NCI-H146 treated with DMSO at 0.1 percent for 48 hours (cell line): Measurements from ENCODE around the gene USP31.
A peak's percentile ranks its signal among the peaks of the same experiment; 100 is the strongest.

Experiments used
- DNase-seq: peaks from one replicate; lab custom pipeline; 2025; ENCODE audit not compliant: unreplicated experiment; lab: John Stamatoyannopoulos, UW

USP31 gene, protein sequence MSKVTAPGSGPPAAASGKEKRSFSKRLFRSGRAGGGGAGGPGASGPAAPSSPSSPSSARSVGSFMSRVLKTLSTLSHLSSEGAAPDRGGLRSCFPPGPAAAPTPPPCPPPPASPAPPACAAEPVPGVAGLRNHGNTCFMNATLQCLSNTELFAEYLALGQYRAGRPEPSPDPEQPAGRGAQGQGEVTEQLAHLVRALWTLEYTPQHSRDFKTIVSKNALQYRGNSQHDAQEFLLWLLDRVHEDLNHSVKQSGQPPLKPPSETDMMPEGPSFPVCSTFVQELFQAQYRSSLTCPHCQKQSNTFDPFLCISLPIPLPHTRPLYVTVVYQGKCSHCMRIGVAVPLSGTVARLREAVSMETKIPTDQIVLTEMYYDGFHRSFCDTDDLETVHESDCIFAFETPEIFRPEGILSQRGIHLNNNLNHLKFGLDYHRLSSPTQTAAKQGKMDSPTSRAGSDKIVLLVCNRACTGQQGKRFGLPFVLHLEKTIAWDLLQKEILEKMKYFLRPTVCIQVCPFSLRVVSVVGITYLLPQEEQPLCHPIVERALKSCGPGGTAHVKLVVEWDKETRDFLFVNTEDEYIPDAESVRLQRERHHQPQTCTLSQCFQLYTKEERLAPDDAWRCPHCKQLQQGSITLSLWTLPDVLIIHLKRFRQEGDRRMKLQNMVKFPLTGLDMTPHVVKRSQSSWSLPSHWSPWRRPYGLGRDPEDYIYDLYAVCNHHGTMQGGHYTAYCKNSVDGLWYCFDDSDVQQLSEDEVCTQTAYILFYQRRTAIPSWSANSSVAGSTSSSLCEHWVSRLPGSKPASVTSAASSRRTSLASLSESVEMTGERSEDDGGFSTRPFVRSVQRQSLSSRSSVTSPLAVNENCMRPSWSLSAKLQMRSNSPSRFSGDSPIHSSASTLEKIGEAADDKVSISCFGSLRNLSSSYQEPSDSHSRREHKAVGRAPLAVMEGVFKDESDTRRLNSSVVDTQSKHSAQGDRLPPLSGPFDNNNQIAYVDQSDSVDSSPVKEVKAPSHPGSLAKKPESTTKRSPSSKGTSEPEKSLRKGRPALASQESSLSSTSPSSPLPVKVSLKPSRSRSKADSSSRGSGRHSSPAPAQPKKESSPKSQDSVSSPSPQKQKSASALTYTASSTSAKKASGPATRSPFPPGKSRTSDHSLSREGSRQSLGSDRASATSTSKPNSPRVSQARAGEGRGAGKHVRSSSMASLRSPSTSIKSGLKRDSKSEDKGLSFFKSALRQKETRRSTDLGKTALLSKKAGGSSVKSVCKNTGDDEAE (N-terminal part only)

DNA sequence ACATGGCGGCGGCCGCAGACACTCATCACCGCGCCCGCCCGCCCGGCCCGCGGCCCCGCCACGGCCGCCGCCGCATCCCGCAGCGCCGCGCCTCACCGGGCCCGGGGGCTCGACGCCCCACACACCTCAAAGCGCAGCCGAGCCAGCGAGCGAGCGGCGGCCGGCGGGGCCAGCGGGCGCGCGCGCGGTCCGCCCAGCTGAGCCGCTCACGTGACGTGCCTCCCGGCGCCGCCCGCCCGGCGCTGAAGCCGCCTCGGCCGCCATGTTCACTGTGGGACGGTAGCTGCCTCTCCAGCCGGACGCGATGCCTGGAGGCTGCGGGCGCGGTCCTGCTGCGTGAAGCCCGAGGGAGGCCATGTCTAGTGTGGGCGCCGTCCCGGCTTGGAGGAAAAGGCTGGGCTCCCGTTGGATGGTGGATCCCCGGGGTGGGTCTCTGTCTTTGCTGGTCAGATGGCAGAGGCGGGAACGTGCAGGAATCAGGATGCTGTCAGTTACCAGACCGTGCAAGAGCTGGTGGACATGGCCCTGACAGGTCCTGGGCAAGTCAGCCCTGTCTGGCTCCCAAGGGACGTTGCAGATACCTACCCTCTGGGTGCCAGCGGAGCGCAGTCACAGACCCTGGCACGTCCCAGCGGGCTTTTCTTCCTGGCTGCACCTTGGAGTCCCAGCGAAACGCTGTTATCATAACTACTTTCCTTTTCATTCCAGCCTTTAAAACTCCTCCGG lies at the start of gene USP31:
Gene USP31, minus strand, starts transcription at position 186 of the 726 bp plus-strand sequence. Its CDS starts 182 bp downstream, at position 4.
- peak; percentile 94 for DNase-seq

DNA sequence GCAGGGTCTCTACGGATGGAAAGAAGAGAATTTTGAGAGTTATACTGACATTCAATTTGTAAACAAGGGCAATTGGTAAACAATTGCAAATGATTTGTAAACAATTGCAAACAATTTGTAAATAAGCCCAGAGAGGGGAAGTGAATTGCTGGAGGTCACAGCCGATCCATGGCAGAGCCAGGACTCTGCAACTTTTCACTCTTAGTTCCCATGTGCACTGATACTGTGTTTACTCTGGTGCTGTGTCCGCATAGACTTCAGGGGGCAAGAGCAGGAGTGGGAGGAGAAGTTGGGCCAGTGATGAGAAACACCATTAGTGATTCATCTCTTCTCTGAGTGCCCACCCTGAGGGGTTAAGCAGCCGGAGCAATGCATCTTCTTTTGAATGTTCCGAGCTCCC lies 47.3 kb upstream of the USP31 start:
- no peak for DNase-seq

DNA sequence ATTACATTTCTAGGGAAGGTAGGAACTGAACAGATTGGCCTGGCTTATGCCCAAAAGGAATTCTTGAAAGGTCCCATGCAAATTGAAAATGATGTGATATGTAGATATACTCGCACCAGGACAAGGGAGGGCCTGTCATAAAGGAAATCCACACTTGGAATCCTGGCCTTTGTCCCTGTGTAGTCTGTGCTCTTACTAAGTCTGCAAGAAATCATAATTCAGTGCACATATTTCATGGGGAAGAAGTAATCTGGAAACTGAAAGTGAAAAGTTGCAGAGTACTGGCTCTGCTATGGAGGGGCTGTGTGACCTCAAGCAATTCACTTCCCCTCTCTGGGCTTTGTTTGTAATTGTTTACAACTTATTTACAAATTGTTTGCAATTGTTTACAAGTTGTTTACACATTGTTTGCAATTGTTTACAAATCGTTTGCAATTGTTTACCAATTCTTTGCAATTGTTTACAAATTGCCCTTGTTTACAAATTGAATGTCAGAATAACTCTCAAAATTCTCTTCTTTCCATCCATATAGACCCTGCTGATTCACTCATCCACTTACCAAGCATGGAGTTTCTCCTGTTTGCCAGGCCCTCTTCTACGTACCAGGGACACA lies 46.2 kb upstream of the USP31 start:
- no peak for DNase-seq

DNA sequence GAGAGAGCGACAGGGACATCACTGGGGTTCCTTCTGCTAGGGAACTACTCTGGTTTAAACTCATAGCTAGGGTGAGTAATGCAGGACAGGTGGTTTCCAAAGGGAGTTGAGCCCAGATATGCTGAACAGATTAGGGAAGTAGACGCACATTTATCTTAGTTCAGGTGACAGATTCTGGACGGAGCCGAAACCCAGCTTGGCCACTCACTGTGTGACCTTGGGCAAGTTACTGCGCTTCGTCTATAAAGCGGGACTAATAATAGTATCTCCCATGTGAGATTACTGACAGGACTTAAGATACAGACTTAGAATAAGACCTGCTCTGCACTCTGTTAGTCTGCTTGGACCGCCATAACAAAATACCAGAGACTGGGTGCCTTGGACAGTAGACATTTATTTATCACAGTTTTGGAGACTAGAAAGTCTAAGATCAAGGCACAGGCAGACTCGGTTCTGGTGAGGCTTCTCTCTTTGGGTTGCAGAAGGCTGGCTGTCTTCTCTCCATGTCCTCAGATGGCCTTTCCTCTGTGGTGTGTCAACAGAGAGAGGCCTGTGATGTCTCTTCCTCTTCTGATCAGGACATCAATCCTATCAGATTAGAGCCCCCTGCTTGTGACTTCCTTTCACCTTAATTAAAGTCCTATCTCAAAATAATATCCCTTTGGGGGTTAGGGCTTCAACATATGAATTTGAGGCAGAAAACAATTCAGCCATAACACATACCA lies 45.4 kb upstream of the USP31 start:
- DNase-seq = no peak

DNA sequence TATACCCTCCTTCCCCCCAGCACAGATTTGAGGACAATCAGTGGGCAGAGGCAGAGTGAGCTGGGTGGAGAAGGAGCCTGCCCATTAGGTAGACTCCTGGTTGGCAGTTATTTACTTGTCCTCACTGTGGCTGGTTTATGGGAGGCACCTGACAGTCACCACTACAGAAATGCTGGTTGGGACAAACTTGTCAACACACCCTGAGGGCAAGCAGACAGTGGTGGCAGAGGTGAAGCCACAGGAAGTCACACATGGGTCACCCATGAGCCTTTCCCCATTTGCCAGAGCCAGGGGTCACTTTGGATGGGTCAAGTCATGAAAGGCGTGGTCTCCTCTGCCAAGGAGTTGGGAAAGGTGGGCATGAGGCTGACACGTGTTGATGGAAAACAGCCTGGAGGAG lies 39.7 kb upstream of the USP31 start:
- DNase-seq = no peak

DNA sequence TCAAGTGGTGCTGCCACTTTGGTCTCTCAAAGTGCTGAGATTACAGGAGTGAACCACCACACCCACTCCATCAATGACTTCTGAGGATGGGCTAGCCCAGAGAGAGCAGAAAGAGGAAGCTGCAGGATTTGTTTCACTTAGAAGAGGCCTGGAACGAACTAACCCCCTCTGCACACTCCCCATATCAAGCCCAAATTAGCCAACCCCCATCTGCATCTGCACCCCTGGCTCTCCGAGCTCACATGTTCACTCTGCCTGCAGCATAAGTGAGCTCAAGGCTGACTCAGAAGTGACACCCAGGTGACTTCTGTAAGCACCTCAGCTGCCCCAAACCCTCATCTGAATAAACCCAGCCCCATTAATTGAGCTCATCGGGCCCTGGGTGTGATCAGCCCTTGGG lies 38.1 kb upstream of the USP31 start:
- DNase-seq = no peak

DNA sequence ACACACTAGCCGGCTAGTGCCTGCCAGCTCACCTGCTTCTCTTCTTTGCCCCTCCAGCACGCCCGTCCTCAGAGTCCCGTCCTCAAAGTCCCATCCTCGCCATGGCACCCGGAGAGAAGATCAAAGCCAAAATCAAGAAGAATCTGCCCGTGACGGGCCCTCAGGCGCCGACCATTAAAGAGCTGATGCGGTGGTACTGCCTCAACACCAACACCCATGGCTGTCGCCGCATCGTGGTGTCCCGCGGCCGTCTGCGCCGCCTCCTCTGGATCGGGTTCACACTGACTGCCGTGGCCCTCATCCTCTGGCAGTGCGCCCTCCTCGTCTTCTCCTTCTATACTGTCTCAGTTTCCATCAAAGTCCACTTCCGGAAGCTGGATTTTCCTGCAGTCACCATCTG lies 36.9 kb upstream of the USP31 start:
- no peak for DNase-seq

DNA sequence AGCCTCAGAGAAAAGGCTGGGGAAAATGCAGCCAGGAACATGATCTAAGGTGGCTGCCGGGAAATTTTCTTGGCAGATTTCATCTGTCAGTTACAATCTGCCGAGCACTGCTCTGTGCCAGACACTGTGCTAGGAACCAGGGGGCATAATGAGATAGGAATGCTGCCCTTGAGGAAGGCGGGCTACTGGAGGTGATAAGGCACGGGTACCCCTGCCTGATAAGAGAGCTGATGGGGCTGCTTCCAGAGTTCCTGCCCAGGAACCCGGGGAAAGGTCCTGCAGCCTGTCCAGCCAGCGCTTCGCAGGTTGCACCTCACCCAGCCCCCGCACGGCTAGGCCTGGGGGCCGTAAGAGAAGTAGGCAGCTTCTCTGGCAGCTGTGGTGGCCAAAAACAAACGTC lies 36.4 kb upstream of the USP31 start:
- DNase-seq = no peak

DNA sequence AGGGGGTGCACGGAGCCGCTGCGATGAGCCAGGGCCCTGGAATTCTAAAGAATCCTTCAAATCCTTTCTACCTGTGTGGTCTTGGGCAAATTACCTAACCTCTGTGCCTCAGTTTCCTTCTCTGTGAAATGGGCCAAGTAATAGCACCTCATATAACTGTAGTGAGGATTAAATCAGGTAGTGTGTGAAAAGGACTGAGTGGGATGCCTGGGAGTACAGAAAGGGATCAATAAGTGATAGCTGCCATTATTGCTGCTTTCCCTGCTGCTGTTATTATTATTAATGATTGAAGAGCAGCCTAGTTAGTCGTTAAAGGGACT lies 34.3 kb upstream of the USP31 start:
- DNase-seq = no peak

DNA sequence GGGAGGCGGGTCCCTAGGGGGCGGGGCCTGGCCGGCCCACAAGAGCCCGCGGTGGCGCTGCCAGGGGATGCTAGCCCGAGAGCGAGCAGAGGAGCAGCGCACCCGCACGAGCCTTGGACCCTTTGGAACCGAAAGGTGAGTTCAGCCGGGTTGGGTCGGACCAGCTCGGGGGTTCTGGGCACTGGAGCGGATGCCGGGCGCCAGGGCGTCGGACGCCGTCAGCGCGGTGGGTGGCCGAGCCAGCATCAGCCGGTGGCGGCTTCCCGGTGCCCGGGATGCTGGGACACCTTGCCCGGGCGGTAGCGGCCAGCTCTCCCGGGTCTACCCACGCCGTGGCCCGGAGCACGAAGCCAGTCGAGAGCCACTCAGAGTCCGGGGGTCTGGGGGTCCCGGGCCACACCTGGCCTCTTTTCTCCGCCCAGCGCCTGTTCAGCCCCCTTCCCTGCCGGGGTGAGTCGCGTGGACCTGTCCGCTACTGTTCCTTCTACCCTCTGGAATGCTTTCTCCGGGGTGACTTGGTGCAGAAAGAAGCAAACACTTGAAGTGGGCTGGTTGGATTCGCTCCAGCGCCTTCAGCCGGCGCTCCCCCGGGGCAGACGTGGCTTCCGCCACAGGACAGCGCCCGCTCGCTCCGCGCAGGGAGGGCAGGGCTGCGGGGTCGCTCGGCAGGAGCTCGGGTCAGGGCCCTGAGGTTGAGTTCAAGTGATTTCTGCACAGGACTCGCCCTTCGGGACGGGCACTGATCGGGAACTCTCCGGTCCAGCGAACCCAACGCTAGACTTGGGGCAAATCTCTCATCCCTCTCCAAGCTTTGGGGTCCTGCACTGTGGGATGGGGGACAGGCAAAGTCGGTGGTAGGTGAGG lies 33.7 kb upstream of the USP31 start, which contains the start of gene SCNN1G:
Gene SCNN1G, plus strand, starts transcription at position 67 of the 864 bp plus-strand sequence. CDS start 3,527 bp downstream, outside the sequence.
- DNase-seq = no peak

DNA sequence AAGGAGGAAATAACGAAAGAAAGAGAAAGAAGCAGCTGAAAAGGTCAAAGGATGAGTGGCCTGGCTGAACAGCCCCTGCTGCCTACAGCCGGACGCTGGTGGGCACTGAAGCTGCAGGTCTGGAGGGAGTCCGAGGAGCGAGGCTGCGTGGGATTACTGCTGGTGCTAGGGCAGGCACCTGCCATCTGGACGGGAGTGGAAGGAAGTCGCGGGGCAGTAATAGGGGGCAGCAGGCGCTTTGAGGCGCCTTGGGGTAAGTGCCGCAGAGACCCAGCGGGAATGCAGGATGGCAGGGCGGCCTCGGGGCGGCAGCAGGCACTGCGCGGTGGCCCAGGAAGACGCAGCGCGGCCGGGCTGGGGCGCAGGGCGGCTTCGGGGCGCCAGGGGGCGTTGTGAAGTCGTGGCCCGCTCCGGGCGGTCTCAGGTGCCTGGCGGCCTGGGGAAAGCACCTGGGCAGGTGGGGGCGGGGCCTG lies 33.0 kb upstream of the USP31 start:
- peak; percentile 90 for DNase-seq

DNA sequence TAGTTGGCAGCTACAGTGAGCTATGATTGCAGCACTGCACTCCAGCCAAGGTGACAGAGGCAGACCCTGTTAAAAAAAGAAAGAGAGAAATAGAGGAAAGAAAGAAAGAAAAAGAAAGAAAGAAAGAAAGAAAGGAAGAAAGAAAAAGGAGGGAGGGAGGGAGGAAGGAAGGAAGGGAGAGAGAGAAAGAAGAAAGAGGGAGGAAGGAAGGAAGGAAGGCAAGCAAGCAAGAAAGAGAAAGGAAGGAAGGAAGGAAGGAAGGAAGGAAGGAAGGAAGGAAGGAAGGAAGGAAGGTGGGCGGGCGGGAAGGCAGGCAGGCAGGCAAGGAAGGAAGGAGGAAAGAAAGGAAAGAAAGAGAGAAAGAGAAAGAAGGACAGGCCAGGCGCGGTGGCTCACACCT lies 32.3 kb upstream of the USP31 start:
- no peak for DNase-seq

DNA sequence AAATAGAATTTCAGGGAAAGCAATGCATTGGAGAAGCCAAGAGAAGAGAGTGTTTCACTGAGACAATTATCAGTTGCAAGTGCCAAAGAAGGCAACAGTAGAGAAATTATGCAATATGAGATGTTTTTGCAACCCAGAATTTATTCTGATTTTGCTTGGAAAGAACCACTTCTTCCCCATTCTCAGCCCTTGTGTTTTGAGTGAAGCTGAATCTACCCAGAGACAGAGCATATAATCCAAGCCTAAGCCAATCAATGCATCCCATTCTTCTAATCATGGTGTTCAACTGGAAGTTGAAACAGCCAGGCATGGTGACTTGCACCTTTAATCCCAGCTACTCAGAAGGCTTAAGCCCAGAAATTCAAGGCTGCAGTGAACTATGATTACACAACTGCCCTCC lies 26.4 kb upstream of the USP31 start:
- DNase-seq = no peak

DNA sequence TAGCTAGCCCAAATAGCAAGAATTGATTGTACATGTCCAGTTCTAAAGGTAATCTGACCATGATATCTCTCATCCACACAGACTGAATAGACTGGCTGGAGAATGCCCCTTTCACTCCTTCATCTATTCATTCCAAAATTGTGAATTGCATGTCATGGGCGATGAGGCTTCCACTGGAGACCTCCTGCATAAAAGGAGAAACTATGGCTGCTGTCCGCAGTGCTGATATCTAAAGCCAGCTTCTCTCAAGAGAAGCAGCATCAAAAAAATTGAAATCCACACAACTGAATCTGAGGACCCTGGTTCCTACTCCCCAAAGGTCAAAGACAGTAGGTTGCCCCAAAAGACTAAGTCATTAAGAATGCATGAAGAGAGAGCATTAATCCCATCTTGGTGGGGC lies 25.4 kb upstream of the USP31 start:
- no peak for DNase-seq

DNA sequence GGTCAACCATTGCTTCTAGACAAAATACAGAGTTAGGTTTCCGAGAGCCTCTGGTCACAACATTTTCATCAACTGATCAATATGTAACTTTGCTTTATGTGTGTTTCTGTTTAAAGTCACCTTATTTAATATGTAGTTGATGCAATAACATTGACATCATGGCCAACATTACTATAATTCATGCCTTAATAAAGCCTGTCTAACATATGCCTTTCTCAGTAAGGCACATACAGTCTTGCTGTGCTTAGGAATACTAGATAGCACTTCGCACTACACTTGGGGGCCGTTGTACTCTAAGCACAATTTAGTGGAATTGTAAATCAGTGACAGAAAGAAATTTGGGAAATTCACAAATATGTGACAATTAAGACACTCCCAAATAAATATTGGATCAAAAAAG lies 23.7 kb upstream of the USP31 start:
- DNase-seq = no peak

DNA sequence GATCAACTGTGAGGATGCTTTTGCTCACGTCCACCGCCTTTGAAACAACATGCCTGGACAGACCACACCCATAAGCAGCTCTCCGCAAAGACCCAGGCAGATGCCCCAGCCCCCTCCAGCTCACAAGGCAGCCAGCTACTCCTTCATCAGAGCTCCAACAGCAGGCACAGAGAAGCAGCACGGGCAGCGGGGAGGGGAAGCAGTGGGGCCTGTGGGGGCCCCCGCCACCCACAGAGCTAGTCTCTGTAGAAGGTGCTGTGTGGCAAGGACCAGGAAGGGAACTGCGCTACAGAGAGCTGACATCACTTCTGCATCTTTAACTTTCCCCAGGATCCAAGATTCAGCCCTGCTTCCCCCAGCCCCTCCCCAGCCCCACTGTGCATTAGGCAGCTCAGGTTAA lies 23.3 kb upstream of the USP31 start:
- DNase-seq = no peak

DNA sequence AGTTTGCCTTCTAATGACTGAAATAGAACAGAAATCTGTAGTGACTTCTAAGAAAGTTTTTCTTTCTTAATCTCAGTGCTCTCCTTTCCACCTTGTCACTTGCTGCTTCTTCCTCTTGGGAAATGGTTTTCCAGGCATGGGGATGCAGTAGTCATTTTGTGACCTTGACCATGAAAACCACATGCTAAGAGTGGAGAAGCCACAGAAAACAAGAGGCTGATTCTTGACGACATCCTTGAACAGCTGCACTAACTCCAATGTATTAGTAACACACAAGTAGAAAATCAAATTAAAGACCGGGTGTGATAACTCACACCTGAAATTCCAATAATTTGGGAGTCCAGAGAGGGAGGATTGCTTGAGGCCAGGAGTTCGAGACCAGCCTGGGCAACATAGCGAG lies 15.5 kb upstream of the USP31 start:
- DNase-seq = no peak

DNA sequence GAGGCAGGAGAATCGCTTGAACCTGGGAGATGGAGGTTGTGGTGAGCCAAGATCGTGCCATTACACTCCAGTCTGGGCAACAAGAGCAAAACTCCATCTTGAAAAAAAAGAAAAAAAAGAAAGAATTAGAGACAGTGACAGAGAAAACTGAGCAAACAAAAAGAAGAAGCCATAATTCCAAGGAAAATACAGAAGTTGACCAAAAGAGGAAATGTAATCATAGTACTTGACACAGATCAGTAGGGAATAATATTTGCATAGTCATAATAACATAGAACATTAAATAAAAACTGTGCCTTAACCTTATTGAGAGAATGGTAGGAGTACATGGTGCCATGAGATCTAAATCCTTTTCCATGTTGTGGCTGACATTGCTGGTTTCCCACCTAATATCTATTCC lies 14.7 kb upstream of the USP31 start:
- DNase-seq = no peak

DNA sequence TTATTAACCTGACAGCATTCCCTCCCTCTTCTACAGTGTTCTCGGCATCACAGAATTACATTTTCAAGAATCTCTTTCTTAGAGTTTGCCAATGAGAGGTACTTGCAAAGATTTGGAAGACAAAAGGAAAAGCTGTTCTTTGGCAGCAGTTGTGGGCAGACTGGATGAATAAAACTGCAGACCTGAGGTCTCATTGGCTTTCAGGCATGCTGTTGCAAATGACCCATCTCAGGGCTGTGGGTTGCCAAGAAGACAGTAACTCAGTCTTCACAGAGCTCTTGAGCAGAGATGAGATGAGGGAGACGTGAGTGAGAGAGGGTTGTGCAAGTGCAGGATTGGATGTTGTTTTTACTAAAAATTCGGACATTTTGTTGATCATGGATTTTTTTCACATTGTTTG lies 11.3 kb upstream of the USP31 start:
- no peak for DNase-seq
